ENCODE results near the gene SLC5A6. TPM values are rescaled to one million over a fixed set of nuclear protein-coding genes. Genes with fewer than 3 reads are reported as not detected.

SLC5A6 gene
- total and polyA plus RNA-seq, 2 donors (not counting 1 experiment from before 2014, with no cell fraction given): 50.8 to 52.6 TPM

- H3K79me2 ChIP-seq (ENCODE audit: control insufficient read depth, insufficient read depth, low read length): peaks cover 26% of the 10 kb centered on the region
- H3K4me3 ChIP-seq (ENCODE audit: control extremely low read depth in 1 of 5, extremely low read depth in 1 of 5, insufficient read depth in 1 of 5, low read depth in 2 of 5, low read length in 4 of 5): peak within 1 kb of the TSS; percentile 11 to 85 (median 79)
- no peaks in the 10 kb centered on the region for H4K20me1 ChIP-seq (ENCODE audit: control insufficient read depth, insufficient read depth, low read length, poor library complexity, severe bottlenecking)
- H3K27ac ChIP-seq (ENCODE audit: low read length in 2 of 2): peak within 1 kb of the TSS; percentile 70 to 74
- DNase-seq: peak; percentile 89
- Mint-ChIP-seq H3K27me3 (no peaks in the 10 kb centered on the region), H3K27ac (peak within 1 kb of the TSS; percentile 87), H3K9me3 (ENCODE audit: insufficient read depth) (no peaks in the 10 kb centered on the region), H3K4me1 (peaks cover 44% of the 10 kb centered on the region), H3K4me3 (peak within 1 kb of the TSS; percentile 98)
- CTCF ChIA-PET: interaction anchor here (0.8 to 1.1 kb wide), 2 partner anchors 19 to 118 kb away, joined by 3 read pairs; no protein-coding TSS in a partner anchor
- WGBS (ENCODE audit: insufficient coverage): under 1% methylated on average over 67 of the region's 72 CpGs
- ATAC-seq (ENCODE audit: low read depth): peak; percentile 86
- intact Hi-C loops (cut with micrococcal nuclease): loop anchor here (1.0 to 10.0 kb wide), 8 partner anchors 46 to 1175 kb away; partner anchors contain the start of genes EIF2B4, FOSL2, GTF3C2 and KHK
- H3K27me3 ChIP-seq (replicated peaks in 1 of 4; ENCODE audit: control extremely low read depth in 1 of 4, control insufficient read depth in 3 of 4, insufficient read depth in 4 of 4, low read length in 3 of 4): no peaks in the 10 kb centered on the region
- no peak for TF ChIP-seq CTCF (IDR thresholded peaks at IDR 0.05)
- no peak for TF ChIP-seq EZH2 (IDR thresholded peaks at IDR 0.05; ENCODE audit: borderline replicate concordance, insufficient read depth, low read depth, low read length, poor library complexity, severe bottlenecking)
- H3K9ac ChIP-seq (ENCODE audit: low read length): peak within 1 kb of the TSS; percentile 81
- peaks cover 28 to 33% of the 10 kb centered on the region in 2 donors for H3K4me1 ChIP-seq (ENCODE audit: control insufficient read depth in 2 of 2, insufficient read depth in 2 of 2, low read length in 2 of 2)
- no peaks in the 10 kb centered on the region for H3K9me3 ChIP-seq (ENCODE audit: control extremely low read depth in 1 of 3, control insufficient read depth in 2 of 3, insufficient read depth in 1 of 3, low read length in 2 of 3)
- H3K4me2 ChIP-seq (replicated peaks; ENCODE audit: low read depth, low read length, poor library complexity, severe bottlenecking): peak within 1 kb of the TSS; percentile 94
- H3K36me3 ChIP-seq (replicated peaks in 1 of 2; ENCODE audit: control extremely low read depth in 1 of 2, control insufficient read depth in 1 of 2, extremely low read depth in 1 of 2, insufficient read depth in 2 of 2, low read length in 1 of 2): peaks cover 2 to 27% of the 10 kb centered on the region in 2 experiments
- POLR2A ChIA-PET: interaction anchor here (1.1 to 1.2 kb wide), 2 partner anchors 83 to 672 kb away, joined by 4 to 5 read pairs; partner anchors contain the start of gene PREB
- peak within 1 kb of the TSS; percentile 87 for H2AFZ ChIP-seq (ENCODE audit: insufficient read depth, low read depth, low read length, poor library complexity, severe bottlenecking)
Measured at GRCh38 chr2:27217173-27218121, 5.4 kb upstream of the SLC5A6 start, which contains the start of gene CAD. Gene CAD, plus strand, starts transcription at chr2:27217369. Its CDS starts 183 bp downstream, at chr2:27217552.

Measured in B cell (primary cell).